ENCODE measurements around the gene ARID1B. TPM values are rescaled to one million over a fixed set of nuclear protein-coding genes. Genes with fewer than 3 reads are reported as not detected.
A peak's percentile ranks its signal among the peaks of the same experiment; 100 is the strongest.

ARID1B gene
- total and polyA plus RNA-seq, 7 donors: 8.1 to 61.1 (median 53.1) TPM

DNA sequence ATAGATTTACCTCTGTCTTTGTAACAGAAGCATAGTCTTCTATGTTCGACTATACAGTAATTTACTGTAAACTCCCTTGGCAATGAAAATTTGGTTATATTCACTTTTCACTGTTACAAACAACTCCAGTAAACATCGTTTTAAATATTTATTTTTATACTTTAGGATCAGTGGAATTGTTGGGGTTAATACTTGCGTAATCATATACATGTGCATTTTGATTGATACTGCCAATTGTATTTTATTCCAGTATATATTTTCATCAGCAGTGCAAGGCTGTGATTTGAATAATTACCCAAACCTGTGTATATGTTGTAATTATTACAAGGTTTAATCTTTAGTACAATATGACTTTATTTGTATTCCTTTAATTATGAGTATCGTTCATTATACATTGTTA is 255.7 kb downstream of the ARID1B start:
- H3K4me1 ChIP-seq: peaks cover 44% of the 10 kb centered on the region
- ATAC-seq: no peak
- 62 to 72% (median 67%) methylated on average over 4 of the region's 4 CpGs for WGBS, 3 donors
- H3K27ac ChIP-seq: no peak overlapping the region
- peak overlapping the region; percentile 56 for H3K4me3 ChIP-seq
- no peaks in the 10 kb centered on the region for H3K36me3 ChIP-seq (ENCODE audit: insufficient read depth in 1 of 2, low read depth in 1 of 2)
- H3K9me3 ChIP-seq: no peaks in the 10 kb centered on the region
- no peaks in the 10 kb centered on the region for H3K27me3 ChIP-seq (ENCODE audit: insufficient read depth in 3 of 3, low read length in 2 of 3)
- intact Hi-C loops (cut with DNase I): loop anchor here (5.0 to 10.0 kb wide), 3 partner anchors 154 to 466 kb away; no protein-coding TSS in a partner anchor
- no peak for DNase-seq
- TF ChIP-seq, protein P1, sequence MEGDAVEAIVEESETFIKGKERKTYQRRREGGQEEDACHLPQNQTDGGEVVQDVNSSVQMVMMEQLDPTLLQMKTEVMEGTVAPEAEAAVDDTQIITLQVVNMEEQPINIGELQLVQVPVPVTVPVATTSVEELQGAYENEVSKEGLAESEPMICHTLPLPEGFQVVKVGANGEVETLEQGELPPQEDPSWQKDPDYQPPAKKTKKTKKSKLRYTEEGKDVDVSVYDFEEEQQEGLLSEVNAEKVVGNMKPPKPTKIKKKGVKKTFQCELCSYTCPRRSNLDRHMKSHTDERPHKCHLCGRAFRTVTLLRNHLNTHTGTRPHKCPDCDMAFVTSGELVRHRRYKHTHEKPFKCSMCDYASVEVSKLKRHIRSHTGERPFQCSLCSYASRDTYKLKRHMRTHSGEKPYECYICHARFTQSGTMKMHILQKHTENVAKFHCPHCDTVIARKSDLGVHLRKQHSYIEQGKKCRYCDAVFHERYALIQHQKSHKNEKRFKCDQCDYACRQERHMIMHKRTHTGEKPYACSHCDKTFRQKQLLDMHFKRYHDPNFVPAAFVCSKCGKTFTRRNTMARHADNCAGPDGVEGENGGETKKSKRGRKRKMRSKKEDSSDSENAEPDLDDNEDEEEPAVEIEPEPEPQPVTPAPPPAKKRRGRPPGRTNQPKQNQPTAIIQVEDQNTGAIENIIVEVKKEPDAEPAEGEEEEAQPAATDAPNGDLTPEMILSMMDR (IDR thresholded peaks at IDR 0.05): no peak

DNA sequence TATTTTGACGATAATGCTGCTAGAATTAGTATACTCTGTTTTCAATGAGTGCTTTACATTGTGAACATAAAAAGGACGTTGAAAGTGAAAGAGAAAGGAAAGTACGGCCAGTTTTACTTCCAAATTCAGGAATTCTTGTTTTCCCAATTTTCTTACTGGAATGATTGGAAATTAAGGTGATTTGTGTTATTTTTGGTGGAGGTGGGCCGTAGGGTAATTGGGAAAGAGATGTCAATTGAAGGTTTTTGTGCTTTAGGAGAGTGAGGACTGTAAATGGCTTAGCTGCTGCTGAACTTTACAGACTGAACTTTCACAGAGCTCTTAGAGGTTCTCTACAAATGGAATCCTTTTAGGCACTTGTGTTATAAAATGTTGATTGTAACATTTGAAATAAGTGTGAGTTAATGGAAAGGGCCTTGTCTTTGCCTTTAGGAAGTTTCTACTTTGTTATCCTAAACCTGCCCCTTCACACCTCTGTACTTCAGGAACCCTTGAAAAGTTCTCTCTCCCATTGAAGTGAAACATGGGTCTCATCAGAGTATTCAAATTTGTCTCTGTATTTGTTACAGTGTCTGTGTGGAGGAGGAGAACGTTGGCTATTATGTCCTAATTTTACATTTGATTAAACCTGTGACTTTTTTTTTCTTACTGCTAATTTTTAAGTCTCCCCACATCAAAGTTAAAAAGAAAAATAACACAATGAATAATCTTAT is 256.4 kb downstream of the ARID1B start:
- Histone ChIP-seq H3K4me3 (peak overlapping the region; percentile 56), H3K9me3 (no peaks in the 10 kb centered on the region), H3K36me3 (ENCODE audit: insufficient read depth in 1 of 2, low read depth in 1 of 2) (no peaks in the 10 kb centered on the region), H3K27me3 (ENCODE audit: insufficient read depth in 3 of 3, low read length in 2 of 3) (no peaks in the 10 kb centered on the region), H3K4me1 (peaks cover 44% of the 10 kb centered on the region), H3K27ac (peak overlapping the region; percentile 8)
- TF ChIP-seq, protein P1 (IDR thresholded peaks at IDR 0.05): no peak
- DNase-seq (no peak), ATAC-seq (peak in 1 of 4 donors; percentile 18)
- 5 to 15% (median 11%) methylated on average over 5 of the region's 5 CpGs for WGBS, 3 donors
- intact Hi-C loops (cut with DNase I): loop anchor here (5.0 to 10.0 kb wide), 3 partner anchors 154 to 466 kb away; no protein-coding TSS in a partner anchor

DNA sequence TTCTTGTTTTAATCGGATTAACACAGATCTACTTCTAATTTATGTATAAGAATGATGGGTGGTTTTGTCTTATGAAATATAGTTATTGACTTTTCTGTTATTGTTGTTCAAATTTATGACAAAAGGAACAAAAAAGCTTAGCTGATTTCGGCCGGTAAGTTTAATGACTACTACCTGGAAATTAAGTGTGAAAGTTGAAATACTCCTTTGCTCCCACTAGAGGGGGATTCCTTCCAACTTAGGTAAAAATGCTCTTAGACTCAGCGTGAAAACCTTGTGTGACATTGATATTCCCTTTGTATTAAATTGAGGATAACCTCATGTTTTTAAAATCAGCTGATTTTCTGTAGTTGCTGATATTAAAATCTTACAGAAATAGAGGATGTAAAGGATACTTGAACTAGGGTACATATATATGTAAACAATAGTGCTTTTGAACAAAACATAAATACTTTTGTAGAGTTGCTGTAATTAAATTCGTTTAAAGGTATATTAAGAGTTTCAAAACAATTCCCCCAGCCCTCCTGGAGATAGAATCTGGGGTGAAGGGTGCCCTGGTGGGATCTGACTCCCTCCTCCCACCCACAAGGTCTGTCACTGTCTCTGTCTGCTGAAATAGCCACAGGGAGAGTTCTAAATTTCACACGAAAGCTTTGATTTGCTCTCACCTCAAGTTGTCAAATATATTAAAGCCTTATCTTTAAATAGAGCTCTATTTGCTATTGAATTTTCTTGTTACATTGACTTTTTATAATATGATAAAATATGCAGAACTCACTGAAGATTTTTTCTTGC is 257.5 kb downstream of the ARID1B start:
- 31 to 45% (median 40%) methylated on average over 6 of the region's 6 CpGs for WGBS, 3 donors
- intact Hi-C loops (cut with DNase I): loop anchor here (5.0 to 10.0 kb wide), 3 partner anchors 153 to 467 kb away; no protein-coding TSS in a partner anchor
- Histone ChIP-seq H3K27me3 (ENCODE audit: insufficient read depth in 3 of 3, low read length in 2 of 3) (no peaks in the 10 kb centered on the region), H3K27ac (no peak overlapping the region), H3K4me1 (peaks cover 44% of the 10 kb centered on the region), H3K36me3 (ENCODE audit: insufficient read depth in 1 of 2, low read depth in 1 of 2) (no peaks in the 10 kb centered on the region), H3K9me3 (no peaks in the 10 kb centered on the region), H3K4me3 (no peak overlapping the region)
- ATAC-seq (peak in 2 of 4 donors; percentile 49 to 67), DNase-seq (no peak)
- TF ChIP-seq, protein P1 (IDR thresholded peaks at IDR 0.05): peak; percentile 59

DNA sequence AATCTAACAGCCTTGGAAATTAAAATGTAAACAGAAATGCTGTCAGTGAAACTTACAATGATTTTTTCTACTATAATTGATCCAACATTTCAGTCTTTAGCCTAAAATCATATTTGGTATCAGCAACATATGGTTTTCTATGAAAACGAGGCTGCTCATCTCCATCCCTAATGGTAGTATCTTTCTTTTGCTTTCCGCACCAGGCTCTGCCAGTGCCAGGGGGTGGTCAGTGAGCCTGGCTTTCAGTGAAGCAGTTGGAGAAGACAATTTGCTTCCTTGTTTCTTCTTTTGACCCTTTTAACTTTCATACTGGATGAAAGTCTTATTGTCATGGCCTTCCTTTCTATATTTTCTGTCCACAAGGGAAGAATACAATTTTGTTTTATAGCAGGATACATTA is 258.4 kb downstream of the ARID1B start:
- H3K4me3 ChIP-seq: no peak overlapping the region
- TF ChIP-seq, protein P1 (IDR thresholded peaks at IDR 0.05): no peak
- 78 to 92% (median 82%) methylated on average over 2 of the region's 2 CpGs for WGBS, 3 donors
- H3K9me3 ChIP-seq: no peaks in the 10 kb centered on the region
- no peaks in the 10 kb centered on the region for H3K27me3 ChIP-seq (ENCODE audit: insufficient read depth in 3 of 3, low read length in 2 of 3)
- no peak for DNase-seq
- ATAC-seq: no peak
- no peak overlapping the region for H3K27ac ChIP-seq
- intact Hi-C loops (cut with DNase I): loop anchor here (5.0 to 10.0 kb wide), 2 partner anchors 152 to 239 kb away; no protein-coding TSS in a partner anchor
- H3K36me3 ChIP-seq (ENCODE audit: insufficient read depth in 1 of 2, low read depth in 1 of 2): no peaks in the 10 kb centered on the region
- H3K4me1 ChIP-seq: peaks cover 44% of the 10 kb centered on the region
